Ovary (tissue), 9 donors: ENCODE results near the gene KRAS. TPM values are rescaled to one million over a fixed set of nuclear protein-coding genes. Genes with fewer than 3 reads are reported as not detected.

ENCODE experiments used
- DNase-seq, 5 donors: peaks; one replicate each; pipeline ENCODE4 v3.0.0-alpha.2; 2019 to 2020
- H3K27ac ChIP-seq, 2 donors: fragments of 200-600 bp; one replicate each; pipeline versions ENCODE4 v1.5.1 to v1.8.0; 2019 to 2022
- H3K27me3 ChIP-seq: fragments of 200-600 bp; one replicate; pipeline ENCODE4 v1.8.0; 2022
- H3K36me3 ChIP-seq: fragments of 200-600 bp; sonication (generic); one replicate; pipeline ENCODE4 v1.5.1; 2019
- H3K4me1 ChIP-seq: one replicate; pipeline ENCODE4 v1.8.1; 2013; ENCODE audit warnings: mild to moderate bottlenecking, moderate library complexity; ENCODE audit not compliant: insufficient read depth
- H3K4me3 ChIP-seq: fragments of 200-600 bp; sonication (generic); one replicate; pipeline ENCODE4 v1.5.1; 2017
- H3K9me3 ChIP-seq, 2 donors: fragments of 200-600 bp in 1 of 2; sonication (generic) in 1 of 2; one replicate each; pipeline versions ENCODE4 v1.5.1 to v1.8.1; 2013 to 2019; ENCODE audit warnings: mild to moderate bottlenecking in 1 of 2, moderate library complexity in 1 of 2
- EP300 ChIP-seq: sonication (generic); formaldehyde crosslinking; IDR thresholded peaks from one replicate; pipeline ENCODE4 v1.6.1; 2017; ENCODE audit warnings: antibody characterized with exemption
- POLR2A ChIP-seq: fragments of 450-650 bp; IDR thresholded peaks from one replicate; pipeline ENCODE4 v1.6.1; 2017; ENCODE audit warnings: antibody characterized with exemption, mild to moderate bottlenecking, moderate library complexity
- WGBS, 3 donors: extraction: QIAGEN DNeasy Blood & Tissue Kit in 1 of 3; methylation state at CpG; one replicate each; pipeline versions ENCODE4 v1.1.5 to v1.1.7; 2013 to 2017; 5-methylcytosine and 5-hydroxymethylcytosine counted together
- intact Hi-C, 4 donors: fragments of 100-400 bp; cut with DNase I; formaldehyde crosslinking; loops; one replicate each; pipeline versions ENCODE4 v1.11.0 to v1.15.1; 2022 to 2023
- polyA plus RNA-seq, 2 donors: library from polyadenylated mRNA; stranded (reverse); fragments of 200-250 nt in 1 of 2; fragments of 350-450 nt in 1 of 2; fragmentation: Illumina TruSeq in 1 of 2; extraction: RNeasy Lipid Tissue Mini Kit (QIAGEN cat#74804) in 1 of 2; gene quantifications; one replicate each; pipeline ENCODE4 v1.2.3, GENCODE V29; 2013 to 2014
- total RNA-seq, 7 donors: library from RNA; depleted of rRNA in 2 of 7; stranded (reverse); fragments of >200 nt in 2 of 7; fragmentation: NEBNext Ultra II Directional in 3 of 7; extraction: Animal tissue kit (Norgen Biotek cat#: 25700) in 3 of 7; gene quantifications; one replicate each; pipeline versions ENCODE4 v1.1.0 to v1.2.4, GENCODE V29; 2016 to 2023
- TF ChIP-seq, protein P1 (sequence below), 3 donors: fragments of 450-650 bp in 2 of 3; fragments of 200-600 bp in 1 of 3; IDR thresholded peaks; one replicate each; pipeline versions ENCODE4 v1.5.1 to v1.8.0; 2016 to 2022; ENCODE audit warnings: antibody characterized with exemption in 3 of 3, mild to moderate bottlenecking in 1 of 3
- donor health status: DM: no; HTN: no; CAD: no; lungs with moderate emphysema.
- donor health status: DM: no; HTN: no; CAD: no.
- donor health status: Bipolar disorder and iron deficiency.
- donor health status: DM: yes; HTN: yes; CAD: no.
- donor health status: DM: no; HTN: no; CAD: no.
- donor health status: DM: yes; HTN: yes; CAD: no.

Gene KRAS
- total and polyA plus RNA-seq, 9 donors: 5.6 to 28.2 (median 15.4) TPM

DNA sequence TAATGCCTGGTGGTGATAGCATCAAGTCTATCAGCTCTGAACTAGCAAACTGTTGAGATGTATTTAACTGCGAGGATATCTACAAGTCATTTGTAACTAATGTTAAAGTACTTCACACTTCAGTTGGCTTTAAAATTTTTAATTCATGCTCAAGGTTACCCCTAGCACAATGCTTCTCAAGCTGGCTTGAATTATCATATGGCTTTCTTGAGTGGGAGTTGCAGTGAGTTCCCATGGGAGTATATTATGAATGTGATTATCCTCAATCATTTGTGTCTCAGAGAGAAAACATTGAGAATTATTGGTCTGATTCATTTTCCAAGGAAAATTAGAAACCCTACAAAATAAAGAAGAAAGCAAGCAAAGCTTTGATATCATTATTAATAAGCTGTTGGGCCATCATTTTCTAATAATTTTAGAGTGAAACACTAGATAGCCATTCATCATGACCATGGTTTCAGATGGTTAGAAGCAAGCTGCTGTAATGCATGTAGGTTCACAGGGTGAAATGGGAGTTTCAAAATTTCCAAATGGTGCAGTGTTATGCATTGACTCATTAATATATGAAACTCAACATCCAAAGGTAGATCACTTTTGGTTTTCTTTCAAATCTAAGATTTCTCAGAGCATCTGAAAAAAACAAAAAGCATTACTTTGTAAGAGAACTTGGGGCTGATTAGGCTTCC is 11.8 kb upstream of the KRAS start:
- no peak for TF ChIP-seq EP300
- no peak for TF ChIP-seq POLR2A
- TF ChIP-seq, protein P1, sequence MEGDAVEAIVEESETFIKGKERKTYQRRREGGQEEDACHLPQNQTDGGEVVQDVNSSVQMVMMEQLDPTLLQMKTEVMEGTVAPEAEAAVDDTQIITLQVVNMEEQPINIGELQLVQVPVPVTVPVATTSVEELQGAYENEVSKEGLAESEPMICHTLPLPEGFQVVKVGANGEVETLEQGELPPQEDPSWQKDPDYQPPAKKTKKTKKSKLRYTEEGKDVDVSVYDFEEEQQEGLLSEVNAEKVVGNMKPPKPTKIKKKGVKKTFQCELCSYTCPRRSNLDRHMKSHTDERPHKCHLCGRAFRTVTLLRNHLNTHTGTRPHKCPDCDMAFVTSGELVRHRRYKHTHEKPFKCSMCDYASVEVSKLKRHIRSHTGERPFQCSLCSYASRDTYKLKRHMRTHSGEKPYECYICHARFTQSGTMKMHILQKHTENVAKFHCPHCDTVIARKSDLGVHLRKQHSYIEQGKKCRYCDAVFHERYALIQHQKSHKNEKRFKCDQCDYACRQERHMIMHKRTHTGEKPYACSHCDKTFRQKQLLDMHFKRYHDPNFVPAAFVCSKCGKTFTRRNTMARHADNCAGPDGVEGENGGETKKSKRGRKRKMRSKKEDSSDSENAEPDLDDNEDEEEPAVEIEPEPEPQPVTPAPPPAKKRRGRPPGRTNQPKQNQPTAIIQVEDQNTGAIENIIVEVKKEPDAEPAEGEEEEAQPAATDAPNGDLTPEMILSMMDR (IDR thresholded peaks at IDR 0.05): no peak
- WGBS, 3 donors: 65 to 68% (median 68%) methylated on average over 1 of the region's 1 CpG
- no peaks in the 10 kb centered on the region for H3K36me3 ChIP-seq

DNA sequence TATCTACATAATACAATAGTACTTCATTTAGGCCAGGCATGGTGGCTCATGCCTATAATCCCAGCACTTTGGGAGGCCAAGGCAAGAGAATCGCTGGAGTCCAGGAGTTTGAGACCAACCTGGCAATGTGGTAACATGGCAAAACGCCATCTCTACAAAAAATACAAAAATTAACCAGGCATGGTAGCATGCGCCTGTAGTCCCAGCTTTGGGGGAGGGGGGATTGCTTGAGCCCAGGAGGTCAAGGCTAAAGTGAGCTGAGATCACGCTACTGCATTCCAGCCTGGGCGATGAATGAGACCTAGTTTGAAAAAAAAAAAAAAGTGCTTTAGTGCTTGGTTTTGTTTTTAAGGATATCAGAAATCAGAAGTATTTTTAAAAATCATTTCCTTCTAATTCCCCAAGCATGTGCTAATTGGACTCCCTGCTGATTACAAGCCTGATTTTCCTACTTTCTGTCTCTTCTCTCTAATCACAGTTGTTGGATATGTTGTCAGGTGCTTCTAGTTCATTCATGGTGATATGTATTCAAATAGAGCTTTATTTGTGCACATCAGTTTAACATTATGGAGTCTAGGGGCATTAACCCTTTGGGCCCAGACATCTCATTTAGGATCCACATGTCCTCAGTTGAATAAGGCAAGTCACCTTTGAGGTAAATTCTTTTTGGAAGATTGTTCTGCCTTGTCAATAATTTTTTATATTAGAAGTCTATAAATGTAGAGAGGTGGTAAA is 7.0 kb upstream of the KRAS start:
- 37 to 61% (median 41%) methylated on average over 5 of the region's 5 CpGs for WGBS, 3 donors
- TF ChIP-seq POLR2A (no peak), EP300 (no peak)
- TF ChIP-seq, protein P1 (IDR thresholded peaks at IDR 0.05): no peak
- H3K4me1 ChIP-seq: no peaks in the 10 kb centered on the region
- intact Hi-C loops: no loop called here
- no peak for DNase-seq
- H3K27me3 ChIP-seq: no peaks in the 10 kb centered on the region
- H3K36me3 ChIP-seq: no peaks in the 10 kb centered on the region
- no peak overlapping the region for H3K27ac ChIP-seq
- no peak overlapping the region for H3K4me3 ChIP-seq
- no peaks in the 10 kb centered on the region for H3K9me3 ChIP-seq

More for the DNA sequence above, 11.8 kb upstream of the KRAS start:
- no peak for DNase-seq
- Histone ChIP-seq H3K27ac (no peak overlapping the region), H3K4me1 (no peaks in the 10 kb centered on the region), H3K4me3 (no peak overlapping the region), H3K9me3 (no peaks in the 10 kb centered on the region), H3K27me3 (no peaks in the 10 kb centered on the region)
- intact Hi-C loops: no loop called here

DNA sequence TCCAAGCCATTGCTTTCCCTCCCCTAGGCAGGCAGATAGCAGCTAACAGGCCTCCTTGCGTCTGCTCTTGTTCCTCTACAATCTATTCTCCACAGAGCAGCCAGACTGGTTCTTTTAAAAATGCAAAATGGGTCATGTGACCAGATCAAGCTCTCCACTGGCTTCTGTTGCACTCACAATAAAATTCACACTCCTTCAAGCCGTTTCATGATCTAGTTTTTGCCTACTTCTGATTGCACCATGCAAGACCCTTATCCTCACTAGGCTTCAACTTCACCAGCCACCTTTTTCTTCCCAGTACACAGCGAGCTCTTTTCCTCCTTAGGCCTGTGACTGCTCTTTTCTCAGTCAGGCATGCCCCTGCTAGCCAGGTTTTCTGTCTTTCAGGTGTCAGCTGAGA is 6.1 kb upstream of the KRAS start:
- intact Hi-C loops: no loop called here
- TF ChIP-seq POLR2A (no peak), EP300 (no peak)
- TF ChIP-seq, protein P1 (IDR thresholded peaks at IDR 0.05): no peak
- Histone ChIP-seq H3K27ac (no peak overlapping the region), H3K27me3 (no peaks in the 10 kb centered on the region), H3K36me3 (no peaks in the 10 kb centered on the region), H3K4me3 (no peak overlapping the region), H3K4me1 (no peaks in the 10 kb centered on the region), H3K9me3 (no peaks in the 10 kb centered on the region)
- no peak for DNase-seq
- WGBS, 3 donors: 77 to 81% (median 77%) methylated on average over 3 of the region's 3 CpGs

DNA sequence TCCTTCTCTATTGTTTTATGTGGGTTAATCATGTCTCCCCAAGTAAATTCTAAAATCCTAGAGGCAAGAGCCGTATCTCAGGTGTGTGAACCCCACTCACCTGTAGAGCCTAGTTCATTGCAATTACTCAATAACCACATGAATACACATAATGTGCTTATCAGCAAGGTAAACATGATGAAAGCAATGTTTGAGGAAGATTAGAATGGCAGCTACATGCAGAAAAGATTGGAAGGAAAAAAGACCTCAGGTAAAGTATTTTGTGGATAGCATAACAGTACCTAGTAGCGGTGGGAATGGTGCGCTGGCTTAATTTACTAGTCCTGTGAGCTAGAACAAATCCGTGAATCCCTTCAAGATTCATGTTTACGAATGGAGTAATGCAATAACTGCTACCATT is 5.3 kb upstream of the KRAS start:
- intact Hi-C loops: no loop called here
- Histone ChIP-seq H3K4me3 (no peak overlapping the region), H3K27me3 (no peaks in the 10 kb centered on the region), H3K4me1 (no peaks in the 10 kb centered on the region), H3K36me3 (no peaks in the 10 kb centered on the region), H3K27ac (no peak overlapping the region), H3K9me3 (no peaks in the 10 kb centered on the region)
- no peak for TF ChIP-seq EP300
- no peak for TF ChIP-seq POLR2A
- TF ChIP-seq, protein P1 (IDR thresholded peaks at IDR 0.05): no peak
- 78 to 92% (median 91%) methylated on average over 5 of the region's 5 CpGs for WGBS, 3 donors
- DNase-seq: no peak
